OCI-LY7 (cell line): ENCODE measurements around the gene TOP3A.

Experiments used
- EZH2phosphoT487 ChIP-seq: fragments of 200-600 bp; sonication (generic); IDR thresholded peaks from 2 replicates; pipeline ENCODE4 v1.6.1; 2018; ENCODE audit warnings: low read depth, borderline replicate concordance, mild to moderate bottlenecking, mixed run types, antibody characterized with exemption, low read length, moderate library complexity, mixed read lengths
- TF ChIP-seq, protein P1 (sequence below): fragments of 200-600 bp; sonication (generic); conservative IDR thresholded peaks from 2 replicates; pipeline ENCODE4 v1.5.1; 2014; ENCODE audit warnings: mild to moderate bottlenecking, antibody characterized with exemption, low read length, moderate library complexity, mixed read lengths

DNA sequence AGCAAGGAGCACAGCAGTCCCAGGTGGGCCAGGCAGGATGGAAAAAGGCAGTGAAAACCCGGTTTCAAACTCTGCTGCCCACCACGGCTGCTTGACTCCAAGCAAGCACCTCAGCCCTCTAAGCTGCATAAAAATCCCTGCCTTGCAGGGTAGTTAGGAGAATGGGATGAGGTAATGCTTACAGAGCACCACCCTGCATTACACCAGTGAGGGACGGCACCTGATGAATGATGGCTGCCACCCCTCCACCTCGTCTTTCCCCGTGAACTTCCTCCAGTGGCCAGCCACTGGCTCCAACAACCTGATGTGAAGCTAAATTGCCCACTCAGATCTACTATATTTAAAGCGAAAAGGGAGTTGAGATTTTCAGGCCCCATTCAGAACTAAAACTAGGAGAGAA is 33.0 kb downstream of the TOP3A start:
- TF ChIP-seq, protein P1, sequence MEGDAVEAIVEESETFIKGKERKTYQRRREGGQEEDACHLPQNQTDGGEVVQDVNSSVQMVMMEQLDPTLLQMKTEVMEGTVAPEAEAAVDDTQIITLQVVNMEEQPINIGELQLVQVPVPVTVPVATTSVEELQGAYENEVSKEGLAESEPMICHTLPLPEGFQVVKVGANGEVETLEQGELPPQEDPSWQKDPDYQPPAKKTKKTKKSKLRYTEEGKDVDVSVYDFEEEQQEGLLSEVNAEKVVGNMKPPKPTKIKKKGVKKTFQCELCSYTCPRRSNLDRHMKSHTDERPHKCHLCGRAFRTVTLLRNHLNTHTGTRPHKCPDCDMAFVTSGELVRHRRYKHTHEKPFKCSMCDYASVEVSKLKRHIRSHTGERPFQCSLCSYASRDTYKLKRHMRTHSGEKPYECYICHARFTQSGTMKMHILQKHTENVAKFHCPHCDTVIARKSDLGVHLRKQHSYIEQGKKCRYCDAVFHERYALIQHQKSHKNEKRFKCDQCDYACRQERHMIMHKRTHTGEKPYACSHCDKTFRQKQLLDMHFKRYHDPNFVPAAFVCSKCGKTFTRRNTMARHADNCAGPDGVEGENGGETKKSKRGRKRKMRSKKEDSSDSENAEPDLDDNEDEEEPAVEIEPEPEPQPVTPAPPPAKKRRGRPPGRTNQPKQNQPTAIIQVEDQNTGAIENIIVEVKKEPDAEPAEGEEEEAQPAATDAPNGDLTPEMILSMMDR = no peak
- no peak for TF ChIP-seq EZH2phosphoT487
